Superior temporal gyrus (tissue), 1 donor: Measurements from ENCODE around the gene DENND1A.

Experiments used
- DNase-seq: peaks from one replicate; pipeline ENCODE4 v3.0.0-alpha.2; 2016; ENCODE audit errors: extremely low spot score

DENND1A gene

GRCh38 chr9:123358181-123358905, 571.6 kb downstream of the DENND1A start:
- DNase-seq, result peak; percentile 86

DNA sequence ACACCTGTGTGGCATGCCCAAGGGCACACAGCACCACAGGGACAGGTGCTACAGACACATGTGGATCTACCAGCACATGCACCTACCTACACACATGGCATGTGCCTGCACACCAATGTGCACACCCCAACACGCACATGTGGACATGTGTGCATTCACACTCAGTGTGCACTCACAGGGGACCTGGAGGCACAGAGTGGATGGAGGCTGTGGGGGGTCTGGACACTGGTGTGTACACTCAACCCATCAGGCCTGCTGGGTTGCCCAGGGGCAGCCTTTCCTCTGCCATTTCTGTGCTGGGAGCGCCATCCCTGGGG, 572.2 kb downstream of the DENND1A start:
- DNase-seq, result no peak

DNA sequence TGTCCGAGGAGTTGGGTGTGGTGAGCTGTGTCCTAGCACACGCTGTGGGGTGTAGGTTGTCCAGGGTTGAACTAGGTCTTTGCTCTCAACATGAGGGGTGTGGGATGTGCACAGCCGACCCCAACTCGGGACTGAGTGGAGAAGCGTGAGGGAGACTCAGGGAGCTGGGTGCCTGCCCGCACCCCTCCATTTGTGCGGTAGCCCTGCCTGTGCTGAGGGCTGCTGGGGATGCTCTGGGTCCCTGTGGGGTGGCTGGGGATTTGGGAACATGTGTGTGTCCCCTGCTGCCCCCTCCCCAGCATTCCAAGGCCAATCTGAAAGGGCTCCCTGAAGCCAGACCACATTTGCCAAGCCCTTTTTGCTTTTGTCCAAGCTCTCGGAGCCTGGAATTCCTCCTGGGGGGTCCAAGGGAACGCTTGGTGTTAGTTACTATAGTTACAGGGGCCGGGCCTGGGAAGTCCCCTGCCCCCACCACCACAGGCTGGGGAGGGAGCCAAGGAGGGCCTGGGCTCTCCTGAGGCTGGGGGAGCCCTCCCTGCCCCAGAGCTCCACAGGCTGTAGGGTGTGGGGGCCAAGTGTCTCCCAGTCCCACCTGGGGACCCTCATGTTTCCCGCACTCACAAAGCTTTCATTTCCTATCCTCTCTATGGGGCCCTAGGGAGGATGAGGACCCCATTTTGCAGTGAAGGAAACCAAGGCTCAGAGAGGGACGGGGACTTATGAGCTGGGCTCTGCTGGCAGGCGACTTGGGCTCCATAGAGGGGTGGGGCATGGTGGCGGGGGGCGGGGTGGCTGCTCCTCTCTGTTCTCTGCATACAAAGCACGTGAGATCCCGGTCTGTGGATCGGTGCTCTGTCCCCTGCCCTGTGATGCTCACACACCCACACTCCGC, 572.8 kb downstream of the DENND1A start:
- DNase-seq, result no peak

DNA sequence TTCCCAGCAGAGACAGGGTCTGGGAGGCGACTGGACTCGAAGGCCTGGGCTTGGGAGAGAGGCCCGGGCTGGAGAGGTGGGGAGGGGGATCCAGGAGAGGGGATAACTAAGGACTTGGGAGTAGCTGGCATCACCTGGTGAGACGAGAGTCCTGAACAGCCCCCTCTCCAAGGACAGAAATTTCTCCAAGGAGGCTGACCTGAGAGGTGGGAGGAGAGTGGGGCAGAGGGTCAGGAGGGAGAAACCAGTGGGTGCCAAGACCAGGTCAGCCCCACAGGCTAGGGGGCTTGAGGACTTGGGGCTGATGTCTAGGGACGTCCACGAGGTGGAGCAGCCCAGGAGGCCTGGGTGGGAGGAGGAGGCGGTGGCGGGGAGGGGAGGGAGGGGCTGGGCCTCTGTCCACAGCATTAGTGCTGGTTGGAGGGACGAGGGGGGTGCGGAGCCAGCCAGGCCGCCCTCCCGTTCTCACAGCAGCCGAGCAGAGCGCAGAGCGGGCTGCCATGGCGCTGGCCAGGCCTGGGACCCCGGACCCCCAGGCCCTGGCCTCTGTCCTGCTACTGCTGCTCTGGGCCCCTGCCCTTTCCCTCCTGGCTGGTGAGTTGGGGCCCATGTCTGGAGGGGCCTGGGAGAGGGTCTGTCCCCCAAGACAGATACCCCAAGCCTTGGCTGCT, 574.0 kb downstream of the DENND1A start, which contains the start of gene CRB2:
Gene CRB2, plus strand, starts transcription at position 437 of the 671 bp plus-strand sequence. Its CDS starts 64 bp downstream, at position 501.
- DNase-seq, result no peak

GRCh38 chr9:123354806-123355508, 575.0 kb downstream of the DENND1A start:
- no peak for DNase-seq

- DNase-seq, result peak; percentile 80
Measured at GRCh38 chr9:123353984-123354591, 575.8 kb downstream of the DENND1A start.

GRCh38 chr9:123353041-123353440, 576.9 kb downstream of the DENND1A start:
- no peak for DNase-seq

DNA sequence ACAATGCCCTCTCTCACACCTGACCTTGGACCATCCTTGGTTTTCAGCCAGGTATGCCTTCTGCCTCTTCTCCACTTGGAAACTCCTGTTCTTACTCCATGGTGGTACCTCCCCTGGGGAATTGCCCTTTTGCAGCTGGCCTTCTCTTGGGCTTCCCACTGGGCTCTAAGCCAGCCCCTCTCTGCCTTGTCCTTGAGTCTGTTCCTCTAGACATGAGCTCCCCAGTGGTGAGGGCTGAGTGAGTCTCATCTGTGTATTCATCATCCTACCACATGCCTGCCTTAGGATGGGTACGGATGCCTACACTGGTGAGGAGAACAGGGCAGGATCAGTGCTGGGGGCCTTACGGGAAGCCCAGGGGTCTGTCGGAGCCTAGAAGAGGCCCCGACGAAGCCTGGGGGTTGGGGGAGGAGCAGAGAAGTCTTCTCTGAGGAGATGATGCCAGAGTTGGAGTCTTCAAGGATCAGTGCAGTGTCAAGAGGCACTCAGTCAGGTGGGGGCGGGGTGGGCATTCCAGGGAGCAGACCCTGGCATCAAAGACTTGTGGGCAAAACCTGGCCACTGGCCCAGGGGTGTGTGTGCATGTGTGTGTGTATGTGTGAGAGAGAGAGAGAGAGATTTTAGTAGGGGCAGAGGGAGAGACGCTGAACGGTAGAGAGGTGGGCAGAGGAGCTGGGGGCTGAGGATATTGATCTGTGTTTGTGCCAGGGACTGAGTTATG, 579.2 kb downstream of the DENND1A start:
- DNase-seq, result no peak

DNA sequence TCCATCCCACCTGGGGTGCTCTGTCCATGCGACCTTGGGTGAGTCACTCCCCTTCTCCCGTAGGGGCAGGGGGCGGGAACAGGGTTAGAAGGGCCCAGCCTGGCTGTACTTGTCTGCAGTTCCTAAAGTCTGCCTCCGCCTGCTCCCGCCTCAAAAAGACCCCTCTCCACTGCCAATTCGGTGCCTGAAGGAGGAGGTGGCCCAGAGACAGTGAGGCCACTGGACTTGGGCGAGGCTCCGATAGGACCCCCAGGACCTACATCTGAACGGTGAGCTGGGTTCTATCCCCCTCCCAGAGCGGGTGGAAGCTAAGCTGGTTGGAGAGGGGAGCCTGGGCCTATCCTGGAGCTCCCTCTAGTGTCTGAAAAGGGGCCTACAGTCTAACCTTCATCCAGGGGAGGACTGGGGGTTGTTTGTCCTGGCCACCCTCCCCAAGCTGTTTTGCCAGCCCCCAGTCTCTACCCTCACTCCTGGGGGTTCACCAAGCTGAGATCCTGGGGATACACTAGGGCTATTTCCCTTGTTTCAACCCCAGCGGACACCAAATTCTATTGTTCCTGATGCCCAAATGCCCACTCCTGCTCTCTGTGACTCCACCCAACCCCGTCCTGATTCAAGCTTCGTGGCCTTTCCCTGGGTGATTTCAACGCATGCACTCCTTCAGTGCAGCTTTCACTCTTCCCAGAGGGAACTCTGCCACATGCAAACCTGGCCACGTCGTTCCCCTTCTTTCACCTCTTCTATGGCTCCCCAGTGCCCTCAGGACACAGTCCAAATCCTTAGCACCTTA, 580.0 kb downstream of the DENND1A start:
- DNase-seq, result peak; percentile 85

- DNase-seq, result no peak
Measured at GRCh38 chr9:123349033-123349432, 580.9 kb downstream of the DENND1A start.

GRCh38 chr9:123348317-123348992, 581.5 kb downstream of the DENND1A start:
- DNase-seq, result no peak

DNA sequence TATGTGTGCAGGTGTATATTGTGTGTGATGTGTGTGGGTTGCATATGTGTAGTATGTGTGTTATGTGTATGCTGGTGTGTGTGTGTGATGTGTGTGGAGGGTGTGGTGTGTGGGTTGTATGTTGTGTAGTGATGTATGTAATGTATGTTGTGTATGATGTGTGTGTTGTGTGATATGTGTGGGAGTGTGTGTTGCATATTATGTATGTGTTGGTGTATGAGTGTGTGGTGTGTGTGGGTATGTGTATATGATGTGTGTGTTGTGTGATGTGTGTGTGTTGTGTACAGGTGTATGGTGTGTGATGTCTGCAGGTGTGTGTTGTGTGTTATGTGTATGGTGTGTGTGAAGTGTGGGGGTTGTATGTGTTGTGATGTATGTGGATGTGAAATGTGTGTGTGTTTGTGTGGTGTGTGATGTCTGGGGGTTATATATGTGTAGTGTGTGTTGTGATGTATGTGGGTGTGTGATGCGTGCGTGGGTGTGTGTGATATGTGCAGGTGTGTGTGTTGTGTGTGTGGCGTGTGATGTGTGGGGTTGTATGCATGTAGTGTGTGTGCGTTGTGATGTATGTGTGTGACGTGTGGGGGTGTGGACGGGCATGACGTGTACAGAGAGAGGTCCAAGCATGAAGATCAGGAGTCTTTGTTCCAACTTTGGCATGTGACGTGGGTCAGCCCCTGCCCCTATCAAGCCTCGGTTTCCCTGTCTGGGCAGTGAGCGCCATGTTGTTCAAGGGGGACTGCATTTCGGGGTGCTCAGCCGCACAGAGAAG, 582.5 kb downstream of the DENND1A start:
- no peak for DNase-seq

- no peak for DNase-seq
Measured at GRCh38 chr9:123346826-123347225, 583.1 kb downstream of the DENND1A start.

- DNase-seq, result no peak
Measured at GRCh38 chr9:123346026-123346425, 583.9 kb downstream of the DENND1A start.

DNA sequence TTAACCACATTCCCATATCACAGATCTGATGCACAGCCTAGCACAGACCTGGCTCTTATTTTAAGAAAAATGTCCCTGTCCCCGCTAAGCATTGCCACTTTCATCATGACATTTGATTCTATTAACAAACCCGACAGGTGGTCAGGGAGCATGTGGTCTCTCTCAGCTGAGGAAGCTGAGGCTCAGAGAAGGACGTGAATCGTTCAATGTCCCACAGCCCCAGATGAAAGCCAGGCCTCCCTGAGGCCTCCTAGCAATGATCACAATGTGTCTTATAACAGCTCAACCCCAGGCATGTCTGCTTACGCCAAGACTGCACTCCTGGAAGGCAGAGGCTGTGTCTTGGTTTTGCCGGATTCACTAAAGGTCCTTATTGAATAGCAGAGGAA, 584.4 kb downstream of the DENND1A start:
- DNase-seq, result no peak

DNA sequence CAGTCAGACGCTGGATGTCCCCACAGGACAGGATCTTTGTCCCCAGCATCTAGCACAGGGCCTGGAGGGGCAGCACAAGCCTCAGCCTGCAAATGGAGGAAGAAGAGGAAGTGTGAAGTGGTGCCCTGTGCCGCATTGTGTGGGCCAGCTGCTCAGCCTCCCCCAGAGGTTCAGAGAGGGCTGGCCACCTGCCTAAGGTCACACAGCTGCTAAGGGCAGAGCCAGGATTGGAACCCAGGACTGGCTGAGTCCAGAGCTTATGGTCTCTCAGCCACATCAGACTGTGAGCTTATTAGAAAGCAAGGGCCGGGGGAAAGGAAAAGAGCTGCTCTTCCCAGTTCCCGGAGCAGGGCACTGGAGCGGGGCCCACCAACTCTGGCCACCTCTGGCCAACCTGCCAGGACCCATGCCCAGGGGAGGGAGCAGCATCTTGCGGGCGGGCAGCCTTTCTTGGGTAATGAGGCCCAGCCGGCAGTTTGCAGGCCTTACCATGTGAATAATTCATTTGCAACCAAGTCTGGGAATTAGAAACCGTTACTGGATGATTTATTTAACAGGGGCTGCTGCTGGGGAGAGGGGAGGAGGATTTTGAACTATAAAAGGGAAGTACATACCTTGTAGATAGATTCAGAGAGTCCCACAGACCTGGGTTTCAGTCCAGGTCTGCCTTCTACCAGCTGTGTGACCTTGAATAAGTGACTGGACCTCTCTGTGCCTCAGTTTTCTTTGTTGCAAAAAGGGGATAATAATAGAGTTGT, 585.6 kb downstream of the DENND1A start:
- no peak for DNase-seq

- no peak for DNase-seq
Measured at GRCh38 chr9:123343443-123344191, 586.3 kb downstream of the DENND1A start.
